ENCODE results near the gene CCL13.

Gene CCL13

GRCh38 chr17:34371405-34372100 lies 15.3 kb downstream of the CCL13 start:
- peaks cover 16% of the 10 kb centered on the region for H3K4me1 ChIP-seq (ENCODE audit: control insufficient read depth, insufficient read depth, low read length)
- peaks cover 23% of the 10 kb centered on the region for H3K27me3 ChIP-seq (replicated peaks; ENCODE audit: control insufficient read depth, insufficient read depth, low read length)
- no peak overlapping the region for H3K4me3 ChIP-seq (ENCODE audit: low read length)
- no peaks in the 10 kb centered on the region for H3K36me3 ChIP-seq (ENCODE audit: control insufficient read depth, insufficient read depth, low read length, severe bottlenecking)
- no peak overlapping the region for H3K9ac ChIP-seq (ENCODE audit: low read length)
- no peaks in the 10 kb centered on the region for H3K9me3 ChIP-seq (ENCODE audit: control insufficient read depth, low read length)
- no peak for DNase-seq (ENCODE audit: low read depth)

GRCh38 chr17:34374457-34374856 lies 18.2 kb downstream of the CCL13 start:
- H3K36me3 ChIP-seq (ENCODE audit: control insufficient read depth, insufficient read depth, low read length, severe bottlenecking): no peaks in the 10 kb centered on the region
- peaks cover 8% of the 10 kb centered on the region for H3K4me1 ChIP-seq (ENCODE audit: control insufficient read depth, insufficient read depth, low read length)
- peaks cover 21% of the 10 kb centered on the region for H3K27me3 ChIP-seq (replicated peaks; ENCODE audit: control insufficient read depth, insufficient read depth, low read length)
- no peaks in the 10 kb centered on the region for H3K9me3 ChIP-seq (ENCODE audit: control insufficient read depth, low read length)
- DNase-seq (ENCODE audit: low read depth): no peak
- no peak overlapping the region for H3K9ac ChIP-seq (ENCODE audit: low read length)
- no peak overlapping the region for H3K4me3 ChIP-seq (ENCODE audit: low read length)

GRCh38 chr17:34375426-34375997 lies 19.2 kb downstream of the CCL13 start:
- H3K36me3 ChIP-seq (ENCODE audit: control insufficient read depth, insufficient read depth, low read length, severe bottlenecking): no peaks in the 10 kb centered on the region
- H3K4me1 ChIP-seq (ENCODE audit: control insufficient read depth, insufficient read depth, low read length): peaks cover 10% of the 10 kb centered on the region
- peaks cover 21% of the 10 kb centered on the region for H3K27me3 ChIP-seq (replicated peaks; ENCODE audit: control insufficient read depth, insufficient read depth, low read length)
- H3K9me3 ChIP-seq (ENCODE audit: control insufficient read depth, low read length): no peaks in the 10 kb centered on the region
- no peak overlapping the region for H3K4me3 ChIP-seq (ENCODE audit: low read length)
- DNase-seq (ENCODE audit: low read depth): no peak
- H3K9ac ChIP-seq (ENCODE audit: low read length): no peak overlapping the region

GRCh38 chr17:34377078-34377823 lies 21.0 kb downstream of the CCL13 start:
- no peaks in the 10 kb centered on the region for H3K9me3 ChIP-seq (ENCODE audit: control insufficient read depth, low read length)
- no peak overlapping the region for H3K4me3 ChIP-seq (ENCODE audit: low read length)
- no peaks in the 10 kb centered on the region for H3K36me3 ChIP-seq (ENCODE audit: control insufficient read depth, insufficient read depth, low read length, severe bottlenecking)
- no peak overlapping the region for H3K9ac ChIP-seq (ENCODE audit: low read length)
- H3K4me1 ChIP-seq (ENCODE audit: control insufficient read depth, insufficient read depth, low read length): peaks cover 10% of the 10 kb centered on the region
- no peak for DNase-seq (ENCODE audit: low read depth)
- H3K27me3 ChIP-seq (replicated peaks; ENCODE audit: control insufficient read depth, insufficient read depth, low read length): peaks cover 16% of the 10 kb centered on the region

- Histone ChIP-seq H3K9me3 (ENCODE audit: control insufficient read depth, low read length) (no peaks in the 10 kb centered on the region), H3K4me3 (ENCODE audit: low read length) (peak overlapping the region; percentile 54), H3K36me3 (ENCODE audit: control insufficient read depth, insufficient read depth, low read length, severe bottlenecking) (no peaks in the 10 kb centered on the region), H3K9ac (ENCODE audit: low read length) (peak overlapping the region; percentile 7), H3K27me3 (replicated peaks; ENCODE audit: control insufficient read depth, insufficient read depth, low read length) (peaks cover 8% of the 10 kb centered on the region), H3K4me1 (ENCODE audit: control insufficient read depth, insufficient read depth, low read length) (peaks cover 14% of the 10 kb centered on the region)
- DNase-seq (ENCODE audit: low read depth): peak; percentile 41
Observed at GRCh38 chr17:34378664-34379101, 22.4 kb downstream of the CCL13 start.

- DNase-seq (ENCODE audit: low read depth): peak; percentile 10
- Histone ChIP-seq H3K9ac (ENCODE audit: low read length) (no peak overlapping the region), H3K27me3 (replicated peaks; ENCODE audit: control insufficient read depth, insufficient read depth, low read length) (peaks cover 17% of the 10 kb centered on the region), H3K4me1 (ENCODE audit: control insufficient read depth, insufficient read depth, low read length) (peaks cover 14% of the 10 kb centered on the region), H3K4me3 (ENCODE audit: low read length) (no peak overlapping the region), H3K36me3 (ENCODE audit: control insufficient read depth, insufficient read depth, low read length, severe bottlenecking) (no peaks in the 10 kb centered on the region), H3K9me3 (ENCODE audit: control insufficient read depth, low read length) (no peaks in the 10 kb centered on the region)
Observed at GRCh38 chr17:34379868-34380267, 23.6 kb downstream of the CCL13 start.

GRCh38 chr17:34382621-34383124 lies 26.4 kb downstream of the CCL13 start:
- H3K27me3 ChIP-seq (replicated peaks; ENCODE audit: control insufficient read depth, insufficient read depth, low read length): peaks cover 13% of the 10 kb centered on the region
- no peak for DNase-seq (ENCODE audit: low read depth)
- H3K9ac ChIP-seq (ENCODE audit: low read length): no peak overlapping the region
- no peaks in the 10 kb centered on the region for H3K9me3 ChIP-seq (ENCODE audit: control insufficient read depth, low read length)
- H3K36me3 ChIP-seq (ENCODE audit: control insufficient read depth, insufficient read depth, low read length, severe bottlenecking): no peaks in the 10 kb centered on the region
- no peak overlapping the region for H3K4me3 ChIP-seq (ENCODE audit: low read length)
- H3K4me1 ChIP-seq (ENCODE audit: control insufficient read depth, insufficient read depth, low read length): peaks cover 14% of the 10 kb centered on the region

- peaks cover 13% of the 10 kb centered on the region for H3K27me3 ChIP-seq (replicated peaks; ENCODE audit: control insufficient read depth, insufficient read depth, low read length)
- no peak overlapping the region for H3K4me3 ChIP-seq (ENCODE audit: low read length)
- no peaks in the 10 kb centered on the region for H3K9me3 ChIP-seq (ENCODE audit: control insufficient read depth, low read length)
- H3K4me1 ChIP-seq (ENCODE audit: control insufficient read depth, insufficient read depth, low read length): peaks cover 11% of the 10 kb centered on the region
- H3K9ac ChIP-seq (ENCODE audit: low read length): no peak overlapping the region
- no peak for DNase-seq (ENCODE audit: low read depth)
- H3K36me3 ChIP-seq (ENCODE audit: control insufficient read depth, insufficient read depth, low read length, severe bottlenecking): no peaks in the 10 kb centered on the region
Observed at GRCh38 chr17:34383216-34383615, 26.9 kb downstream of the CCL13 start.

- Histone ChIP-seq H3K4me1 (ENCODE audit: control insufficient read depth, insufficient read depth, low read length) (peaks cover 6% of the 10 kb centered on the region), H3K9ac (ENCODE audit: low read length) (no peak overlapping the region), H3K9me3 (ENCODE audit: control insufficient read depth, low read length) (no peaks in the 10 kb centered on the region), H3K4me3 (ENCODE audit: low read length) (no peak overlapping the region), H3K36me3 (ENCODE audit: control insufficient read depth, insufficient read depth, low read length, severe bottlenecking) (no peaks in the 10 kb centered on the region), H3K27me3 (replicated peaks; ENCODE audit: control insufficient read depth, insufficient read depth, low read length) (peaks cover 20% of the 10 kb centered on the region)
- no peak for DNase-seq (ENCODE audit: low read depth)
Observed at GRCh38 chr17:34384271-34384670, 28.0 kb downstream of the CCL13 start.

- no peak overlapping the region for H3K4me3 ChIP-seq (ENCODE audit: low read length)
- no peak for DNase-seq (ENCODE audit: low read depth)
- no peaks in the 10 kb centered on the region for H3K36me3 ChIP-seq (ENCODE audit: control insufficient read depth, insufficient read depth, low read length, severe bottlenecking)
- H3K9me3 ChIP-seq (ENCODE audit: control insufficient read depth, low read length): no peaks in the 10 kb centered on the region
- peaks cover 25% of the 10 kb centered on the region for H3K27me3 ChIP-seq (replicated peaks; ENCODE audit: control insufficient read depth, insufficient read depth, low read length)
- H3K4me1 ChIP-seq (ENCODE audit: control insufficient read depth, insufficient read depth, low read length): peaks cover 4% of the 10 kb centered on the region
- H3K9ac ChIP-seq (ENCODE audit: low read length): no peak overlapping the region
Observed at GRCh38 chr17:34384822-34385605, 28.7 kb downstream of the CCL13 start.

GRCh38 chr17:34386343-34386696 lies 30.0 kb downstream of the CCL13 start:
- H3K9ac ChIP-seq (ENCODE audit: low read length): no peak overlapping the region
- H3K36me3 ChIP-seq (ENCODE audit: control insufficient read depth, insufficient read depth, low read length, severe bottlenecking): no peaks in the 10 kb centered on the region
- DNase-seq (ENCODE audit: low read depth): no peak
- H3K27me3 ChIP-seq (replicated peaks; ENCODE audit: control insufficient read depth, insufficient read depth, low read length): peaks cover 36% of the 10 kb centered on the region
- no peaks in the 10 kb centered on the region for H3K9me3 ChIP-seq (ENCODE audit: control insufficient read depth, low read length)
- no peak overlapping the region for H3K4me3 ChIP-seq (ENCODE audit: low read length)
- H3K4me1 ChIP-seq (ENCODE audit: control insufficient read depth, insufficient read depth, low read length): peaks cover 4% of the 10 kb centered on the region
